Smooth muscle cell (in vitro differentiated cells): ENCODE results near the gene PDZD4. TPM values are rescaled to one million over a fixed set of nuclear protein-coding genes. Genes with fewer than 3 reads are reported as not detected.

ENCODE experiments used
- DNase-seq: peaks from one replicate; lab custom pipeline; 2025; ENCODE audit not compliant: unreplicated experiment; lab: John Stamatoyannopoulos, UW
- H2AFZ ChIP-seq: fragments of 200-600 bp; sonication (generic); 2 replicates; pipeline ENCODE4 v1.6.0; 2016; ENCODE audit warnings: antibody characterized with exemption, low read depth, mild to moderate bottlenecking
- H3F3A ChIP-seq: fragments of 200-600 bp; sonication (generic); 2 replicates; pipeline ENCODE4 v1.6.0; 2017; ENCODE audit warnings: antibody characterized with exemption, low read depth
- H3K27ac ChIP-seq: fragments of 200-600 bp; sonication (generic); 2 replicates; pipeline ENCODE4 v1.5.1; 2016; ENCODE audit warnings: low read depth, mild to moderate bottlenecking
- H3K27me3 ChIP-seq: fragments of 200-600 bp; sonication (generic); 2 replicates; pipeline ENCODE4 v1.6.1; 2016; ENCODE audit warnings: low read depth, mild to moderate bottlenecking
- H3K36me3 ChIP-seq: fragments of 200-600 bp; sonication (generic); 2 replicates; pipeline ENCODE4 v1.5.1; 2016; ENCODE audit warnings: low read depth
- H3K4me1 ChIP-seq: fragments of 200-600 bp; sonication (generic); 2 replicates; pipeline ENCODE4 v1.5.1; 2016; ENCODE audit warnings: low read depth
- H3K4me2 ChIP-seq: fragments of 200-600 bp; sonication (generic); 2 replicates; pipeline ENCODE4 v1.6.0; 2016; ENCODE audit warnings: mild to moderate bottlenecking
- H3K4me3 ChIP-seq: fragments of 200-600 bp; sonication (generic); 2 replicates; pipeline ENCODE4 v1.5.1; 2016; ENCODE audit warnings: mild to moderate bottlenecking
- H3K79me2 ChIP-seq: fragments of 200-600 bp; sonication (generic); 2 replicates; pipeline ENCODE4 v1.6.0; 2016; ENCODE audit warnings: low read depth, mild to moderate bottlenecking
- H3K9ac ChIP-seq: fragments of 200-600 bp; sonication (generic); 2 replicates; pipeline ENCODE4 v1.6.0; 2016; ENCODE audit warnings: low read depth
- H3K9me3 ChIP-seq: fragments of 200-600 bp; sonication (generic); replicated peaks from 2 replicates; pipeline ENCODE4 v1.5.1; 2016; ENCODE audit warnings: low read depth
- H4K20me1 ChIP-seq: fragments of 200-600 bp; sonication (generic); 2 replicates; pipeline ENCODE4 v1.6.0; 2016; ENCODE audit warnings: low read depth
- CTCF ChIP-seq: fragments of 200-600 bp; sonication (generic); IDR thresholded peaks from 2 replicates; pipeline ENCODE4 v1.5.1; 2017; ENCODE audit warnings: borderline replicate concordance, mild to moderate bottlenecking, antibody characterized with exemption; ENCODE audit not compliant: insufficient read depth, poor library complexity, severe bottlenecking
- WGBS: methylation state at CpG from one replicate; pipeline ENCODE4 v1.1.7; 2016; ENCODE audit warnings: low lambda C conversion rate; 5-methylcytosine and 5-hydroxymethylcytosine counted together
- polyA plus RNA-seq: library from polyadenylated mRNA; unstranded; fragments of >200 nt; fragmentation: Nextera tagmentation; extraction: Ambion mirVana; gene quantifications from 2 replicates; pipeline ENCODE4 v1.2.1, GENCODE V29; 2016
- total RNA-seq: library from RNA; depleted of rRNA; stranded (reverse); fragments of >200 nt; gene quantifications from 2 replicates; pipeline ENCODE4 v1.2.3, GENCODE V29; 2014

PDZD4 gene
- total and polyA plus RNA-seq, 2 experiments from 2014 or later, result 2.3 to 3.1 TPM

GRCh38 chrX:153777261-153778090, 52.9 kb downstream of the PDZD4 start:
- Histone ChIP-seq H3K4me2 (no peak overlapping the region), H3K9me3 (no peaks in the 10 kb centered on the region), H3K4me3 (no peak overlapping the region), H3K36me3 (no peaks in the 10 kb centered on the region), H3K79me2 (no peaks in the 10 kb centered on the region), H3K9ac (no peak overlapping the region), H2AFZ (no peak overlapping the region), H3K4me1 (no peaks in the 10 kb centered on the region), H3K27me3 (no peaks in the 10 kb centered on the region), H4K20me1 (no peaks in the 10 kb centered on the region), H3F3A (no peaks in the 10 kb centered on the region), H3K27ac (no peak overlapping the region)
- WGBS, result 93% methylated on average over 34 of the region's 34 CpGs
- no peak for DNase-seq
- TF ChIP-seq CTCF, result no peak

GRCh38 chrX:153776611-153777045, 53.7 kb downstream of the PDZD4 start:
- H3K9me3 ChIP-seq, result no peaks in the 10 kb centered on the region
- no peaks in the 10 kb centered on the region for H3F3A ChIP-seq
- H2AFZ ChIP-seq, result no peak overlapping the region
- no peaks in the 10 kb centered on the region for H4K20me1 ChIP-seq
- no peak overlapping the region for H3K27ac ChIP-seq
- no peaks in the 10 kb centered on the region for H3K79me2 ChIP-seq
- DNase-seq, result no peak
- H3K4me1 ChIP-seq, result no peaks in the 10 kb centered on the region
- H3K9ac ChIP-seq, result no peak overlapping the region
- no peak overlapping the region for H3K4me2 ChIP-seq
- TF ChIP-seq CTCF, result no peak
- 100% methylated on average over 3 of the region's 22 CpGs for WGBS
- H3K27me3 ChIP-seq, result no peaks in the 10 kb centered on the region
- no peaks in the 10 kb centered on the region for H3K36me3 ChIP-seq
- H3K4me3 ChIP-seq, result no peak overlapping the region

- H3K79me2 ChIP-seq, result no peaks in the 10 kb centered on the region
- H3K4me2 ChIP-seq, result no peak overlapping the region
- no peaks in the 10 kb centered on the region for H3K27me3 ChIP-seq
- TF ChIP-seq CTCF, result no peak
- no peak overlapping the region for H3K4me3 ChIP-seq
- no peaks in the 10 kb centered on the region for H3K9me3 ChIP-seq
- H2AFZ ChIP-seq, result no peak overlapping the region
- no peaks in the 10 kb centered on the region for H3K4me1 ChIP-seq
- 90% methylated on average over 14 of the region's 20 CpGs for WGBS
- DNase-seq, result no peak
- no peaks in the 10 kb centered on the region for H4K20me1 ChIP-seq
- H3K9ac ChIP-seq, result no peak overlapping the region
- H3K36me3 ChIP-seq, result no peaks in the 10 kb centered on the region
- H3K27ac ChIP-seq, result no peak overlapping the region
- H3F3A ChIP-seq, result no peaks in the 10 kb centered on the region
Measured at GRCh38 chrX:153776120-153776599, 54.2 kb downstream of the PDZD4 start.
